GM21423 (cell line): ENCODE results near the gene PIKFYVE.

Experiments used
- ATAC-seq: cut with Tn5 transposase; IDR thresholded peaks from one replicate; pipeline ENCODE4 v1.9.1; 2021; ENCODE audit warnings: mild to moderate bottlenecking, moderate library complexity; ENCODE audit not compliant: unreplicated experiment

The PIKFYVE gene

GRCh38 chr2:208407667-208408066 is 141.6 kb downstream of the PIKFYVE start:
- no peak for ATAC-seq
